Measurements from ENCODE around the gene ALG14.

- no peak for TF ChIP-seq CTCF (IDR thresholded peaks at IDR 0.05; ENCODE audit: low read depth, low read length, poor library complexity, severe bottlenecking)
- TF ChIP-seq EZH2phosphoT487 (IDR thresholded peaks at IDR 0.05; ENCODE audit: borderline replicate concordance, low read length): no peak
Measured at GRCh38 chr1:95115708-95116137, 43.0 kb upstream of the ALG14 start.

Data from DOHH2 (cell line).